NCI-H510A treated with DMSO at 0.1 percent for 48 hours (cell line): ENCODE results near the gene RSF1.

ENCODE experiments used
- DNase-seq: peaks from one replicate; lab custom pipeline; 2025; lab: John Stamatoyannopoulos, UW

Gene RSF1

DNA sequence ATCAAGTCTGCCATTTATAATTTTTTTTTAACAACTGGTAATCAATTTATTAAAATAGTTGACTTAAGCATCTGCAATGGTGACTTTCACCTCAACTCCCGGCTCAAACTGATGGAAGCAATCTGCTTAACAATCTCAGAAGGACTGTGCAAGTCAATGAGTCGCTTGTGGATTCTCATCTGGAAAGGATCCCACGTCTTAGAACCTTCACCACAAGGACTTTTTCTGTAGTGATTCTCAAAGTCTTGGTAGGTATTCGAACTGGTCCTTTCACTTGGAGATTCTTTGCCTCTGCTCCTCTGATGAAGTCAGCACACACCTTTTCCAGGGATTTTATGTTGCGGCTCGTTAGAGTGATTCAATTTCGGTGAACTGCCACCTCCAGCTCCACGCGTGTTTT lies 7.3 kb downstream of the RSF1 start:
- no peak for DNase-seq

DNA sequence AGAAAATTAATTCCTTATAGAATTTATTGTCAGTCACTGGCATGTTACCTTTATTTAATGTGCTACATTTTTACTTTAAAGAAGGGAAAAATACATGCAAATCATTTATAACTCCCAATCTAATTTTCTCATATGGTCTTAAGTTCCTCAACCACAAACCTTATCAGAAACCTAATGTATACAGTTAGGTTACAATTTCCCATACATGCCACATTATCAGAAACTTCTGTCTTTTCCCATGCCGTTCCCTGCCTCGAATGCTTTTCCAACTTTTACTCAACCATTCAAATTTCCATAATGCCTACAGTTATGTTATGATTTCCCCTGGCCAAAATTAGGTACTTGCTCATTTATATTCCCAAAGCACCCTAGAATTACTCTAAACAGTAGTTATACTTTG lies 13.5 kb downstream of the RSF1 start:
- no peak for DNase-seq

DNA sequence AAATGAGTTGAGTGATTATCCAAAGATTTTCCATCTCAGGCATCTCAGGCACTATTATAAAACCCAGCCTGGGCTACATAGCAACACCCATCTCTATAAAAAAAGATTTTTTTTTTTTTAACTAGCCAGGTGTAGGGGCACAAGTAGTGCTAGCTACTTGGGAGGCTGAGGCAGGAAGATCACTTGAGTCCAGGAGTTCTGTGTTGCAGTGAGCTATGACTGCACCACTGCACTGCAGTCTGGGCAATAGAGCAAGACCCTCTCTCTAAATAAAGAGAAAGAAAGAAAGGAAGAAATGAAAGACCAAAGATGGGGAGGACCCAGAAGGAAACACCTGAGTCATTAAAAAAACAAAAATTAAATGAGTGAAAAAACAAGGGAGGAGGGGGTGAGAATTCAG lies 14.1 kb downstream of the RSF1 start:
- DNase-seq = no peak

DNA sequence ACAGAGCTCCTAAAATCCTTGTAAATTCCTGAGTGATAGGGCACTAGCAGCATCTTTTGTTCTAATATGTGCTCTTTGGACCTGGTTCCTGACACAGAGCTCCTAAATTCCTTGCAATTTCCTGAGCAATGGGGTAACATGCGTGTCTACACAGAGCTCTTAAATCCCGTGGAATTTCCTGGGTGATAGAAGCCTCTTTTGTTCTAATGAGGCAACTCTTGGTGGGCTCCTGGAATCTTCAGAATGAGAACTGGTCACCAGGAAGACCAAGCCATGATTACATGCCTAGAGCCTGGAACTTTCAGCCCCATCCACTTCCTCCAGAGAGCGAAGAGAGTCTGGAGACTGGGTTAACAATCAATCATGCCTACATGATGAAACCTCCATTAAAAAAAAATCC lies 19.0 kb downstream of the RSF1 start:
- no peak for DNase-seq

DNA sequence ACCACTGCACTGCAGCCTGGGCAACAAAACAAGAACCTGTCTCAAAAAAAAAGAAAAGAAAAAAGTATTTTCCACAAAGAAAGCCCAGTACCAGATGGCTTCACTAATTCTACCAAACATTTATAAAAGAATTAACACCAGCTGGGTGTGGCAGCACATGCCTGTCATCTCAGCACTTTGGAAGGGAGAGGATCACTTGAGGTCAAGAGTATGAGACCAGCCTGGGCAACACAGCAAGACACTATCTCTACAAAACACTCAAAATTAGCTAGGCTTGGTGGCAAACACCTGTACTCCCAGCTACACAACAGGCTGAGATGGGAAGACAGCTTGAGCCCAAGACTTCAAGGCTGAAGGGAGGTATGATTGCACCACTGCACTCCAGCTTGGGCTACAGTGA lies 20.1 kb downstream of the RSF1 start:
- DNase-seq = no peak

DNA sequence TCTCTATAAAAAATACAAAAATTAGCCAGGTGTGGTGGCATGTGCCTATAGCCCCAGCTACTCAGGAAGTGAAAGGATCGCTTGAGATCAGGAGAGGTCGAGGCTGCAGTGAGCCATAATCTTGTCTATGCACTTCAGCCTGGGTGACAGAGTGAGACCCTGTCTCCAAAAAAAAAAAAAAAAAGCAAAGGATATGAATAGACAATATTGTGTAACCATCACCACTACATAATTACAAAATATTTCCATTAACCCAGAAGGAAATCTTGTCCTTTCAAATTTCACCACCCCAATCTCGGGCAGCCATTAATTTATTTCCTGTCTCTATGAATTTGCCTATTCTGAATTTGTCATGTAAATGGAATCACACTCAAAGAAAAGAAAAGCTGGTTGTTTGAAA lies 21.2 kb downstream of the RSF1 start:
- no peak for DNase-seq

DNA sequence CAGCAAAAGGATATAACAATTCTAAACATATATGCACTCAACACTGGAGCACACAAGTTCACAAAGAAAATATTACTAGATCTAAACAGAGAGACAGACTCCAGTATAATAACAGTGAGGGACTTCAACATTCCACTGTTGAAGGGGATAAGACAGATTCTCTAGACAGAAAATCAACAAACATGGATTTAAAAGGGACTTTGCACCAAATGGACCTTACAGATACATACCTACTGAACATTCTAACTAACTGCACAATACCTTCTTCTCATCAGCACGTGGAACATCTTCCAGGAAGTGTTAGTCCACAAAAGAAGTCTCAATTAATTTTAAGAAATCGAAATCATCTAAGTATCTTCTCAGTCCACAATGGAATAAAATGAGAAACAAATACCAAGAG lies 26.6 kb downstream of the RSF1 start:
- DNase-seq = no peak

DNA sequence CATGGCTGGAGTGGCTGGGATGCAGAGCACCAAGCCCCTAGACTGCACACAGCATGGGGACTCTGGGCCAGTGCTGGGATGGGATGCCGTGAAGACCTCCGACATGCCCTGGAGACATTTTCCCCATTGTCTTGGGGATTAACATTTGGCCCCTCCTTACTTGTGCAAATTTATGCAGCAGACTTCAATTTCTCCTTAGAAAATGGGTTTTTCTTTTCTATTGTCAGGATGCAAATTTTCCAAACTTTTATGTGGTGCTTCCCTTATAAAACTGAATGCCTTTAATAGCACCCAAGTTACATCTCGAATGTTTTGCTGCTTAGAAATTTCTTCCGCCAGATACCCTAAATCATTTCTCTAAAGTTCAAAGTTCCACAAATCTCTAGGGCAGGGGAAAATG lies 29.2 kb downstream of the RSF1 start:
- no peak for DNase-seq

DNA sequence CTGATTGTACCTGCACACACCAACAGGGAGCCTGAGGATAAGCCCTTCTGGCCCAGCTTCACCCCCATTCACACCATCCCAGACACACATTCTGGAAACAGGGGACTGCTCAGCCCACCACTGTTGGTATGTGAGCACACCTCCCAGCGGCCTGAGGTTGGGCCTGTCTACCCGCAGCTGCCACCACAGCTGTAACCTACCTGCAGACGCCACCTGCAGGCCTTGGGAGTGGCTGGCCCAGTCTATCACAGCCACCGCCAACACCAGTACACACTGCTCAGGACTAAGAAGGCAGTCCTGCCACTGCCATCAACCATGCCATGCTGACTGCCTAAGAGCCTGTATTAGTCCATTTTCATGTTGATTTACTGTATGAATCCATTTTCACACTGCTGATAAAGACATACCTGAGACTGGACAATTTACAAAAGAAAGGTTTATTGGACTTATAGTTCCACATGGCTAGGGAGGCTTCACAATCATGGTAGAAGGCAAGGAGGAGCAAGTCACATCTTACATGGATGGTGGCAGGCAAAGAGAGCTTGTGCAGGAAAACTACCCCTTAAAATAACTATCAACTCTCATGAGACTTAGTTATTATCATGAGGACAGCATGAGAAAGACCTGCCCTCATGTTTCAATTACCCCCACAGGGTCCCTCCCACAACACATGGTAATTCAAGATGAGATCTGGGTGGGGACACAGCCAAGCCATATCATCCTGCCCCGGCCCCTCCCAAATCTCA lies 30.6 kb downstream of the RSF1 start:
- DNase-seq = no peak

DNA sequence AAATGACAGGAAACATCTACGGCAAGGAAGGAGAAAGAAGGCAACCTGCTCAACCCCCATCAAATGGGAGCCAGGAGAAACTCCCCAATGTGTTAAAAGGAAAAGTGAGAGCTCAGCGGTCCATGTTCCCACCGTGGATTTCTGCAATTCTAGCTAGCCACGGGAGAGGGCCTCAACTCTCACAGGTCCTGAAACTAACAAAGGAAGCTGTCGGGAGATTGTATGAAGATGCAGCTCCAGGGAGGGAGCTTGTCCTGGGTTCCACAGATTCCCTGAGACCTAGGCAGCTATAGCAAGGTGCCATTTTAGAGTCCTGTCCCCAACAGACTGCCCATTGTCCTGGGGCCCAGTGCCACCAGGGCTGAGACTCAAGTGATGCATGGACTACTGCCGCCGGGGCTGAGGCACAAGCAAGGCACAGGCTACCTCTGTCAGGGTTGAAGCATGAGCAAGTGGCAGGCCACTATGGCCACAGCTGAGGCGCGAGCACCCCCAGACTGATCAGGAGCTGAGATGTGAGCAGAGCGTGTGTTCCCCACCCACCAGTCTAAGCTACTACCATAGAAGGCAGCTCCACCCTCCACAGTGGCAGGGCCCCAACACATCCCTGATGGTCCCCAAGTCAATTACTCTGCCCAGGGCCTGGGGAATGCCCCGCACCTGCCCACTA lies 31.3 kb downstream of the RSF1 start:
- DNase-seq = no peak

DNA sequence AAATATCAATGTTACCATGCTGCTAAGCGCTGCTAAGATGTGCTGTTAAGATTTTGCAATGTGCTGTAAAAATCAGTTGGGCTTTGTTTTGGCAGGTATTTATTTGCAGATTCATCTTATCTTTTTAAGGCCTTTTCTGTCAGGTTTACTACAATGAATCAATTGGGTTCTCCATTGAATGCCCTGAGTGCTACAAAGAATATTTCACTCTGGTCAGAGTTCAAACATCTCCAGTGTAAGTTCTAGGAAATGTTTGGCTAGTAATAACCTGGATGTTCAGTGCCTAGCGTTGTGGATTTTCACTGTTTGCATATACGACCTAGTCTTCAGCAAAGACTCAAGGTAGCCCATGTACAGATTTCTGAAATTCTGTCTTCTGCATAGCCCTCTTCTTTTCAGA lies 36.0 kb downstream of the RSF1 start:
- no peak for DNase-seq

DNA sequence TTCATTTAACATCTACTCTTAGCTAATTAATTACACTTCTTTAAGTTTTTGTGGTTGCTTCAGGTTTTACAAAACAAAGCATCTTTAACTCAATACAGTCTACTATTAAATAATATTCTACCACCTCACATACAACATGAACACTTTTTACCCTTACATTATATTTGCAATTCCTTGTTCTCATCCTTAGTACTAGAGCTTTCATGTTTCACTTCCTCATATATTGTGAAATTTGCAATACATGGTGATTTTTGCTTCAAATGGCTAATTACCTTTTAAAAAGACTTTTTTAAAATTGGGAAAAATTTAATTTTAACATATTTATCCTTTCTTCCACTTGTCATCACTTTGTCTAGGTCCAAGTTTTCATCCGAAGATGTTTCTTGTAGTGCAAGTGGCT lies 37.5 kb downstream of the RSF1 start:
- DNase-seq = no peak

DNA sequence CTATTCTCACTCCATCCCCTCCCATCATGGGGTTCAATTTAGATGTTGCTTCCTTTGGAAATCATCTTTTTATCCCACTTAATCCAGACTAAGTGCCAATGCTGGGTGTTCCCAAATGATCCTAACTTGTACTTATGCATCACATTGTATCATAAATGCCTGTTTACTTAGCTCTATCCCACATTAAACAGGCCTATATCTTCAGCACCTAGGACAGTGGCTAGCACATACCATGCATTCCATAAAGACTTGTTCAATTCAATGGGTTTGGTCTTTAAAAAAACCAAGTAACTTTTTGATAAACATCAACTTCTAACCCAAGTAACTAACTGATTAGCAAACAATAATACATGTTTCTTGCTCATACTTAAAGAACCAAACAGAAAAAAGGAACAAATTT lies 40.6 kb downstream of the RSF1 start:
- DNase-seq = no peak

DNA sequence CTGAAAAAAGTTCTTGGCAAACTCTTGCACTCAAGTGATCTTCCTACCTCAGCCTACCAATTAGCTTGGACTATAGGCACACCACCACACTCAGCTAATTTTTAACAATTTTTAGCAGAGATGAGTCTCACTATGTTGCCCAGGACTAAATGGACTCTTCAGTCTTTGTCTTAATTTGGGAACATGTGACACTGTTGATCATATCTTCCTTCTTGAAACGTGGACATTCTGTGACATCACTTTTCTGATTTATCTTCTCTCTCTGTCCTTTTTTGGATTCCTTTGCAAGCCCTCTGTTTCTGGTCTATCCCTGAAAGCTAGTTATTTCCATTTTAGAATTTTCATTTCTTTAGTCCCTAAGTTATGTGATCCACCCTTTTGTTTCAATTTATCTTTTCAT lies 42.0 kb downstream of the RSF1 start:
- no peak for DNase-seq

DNA sequence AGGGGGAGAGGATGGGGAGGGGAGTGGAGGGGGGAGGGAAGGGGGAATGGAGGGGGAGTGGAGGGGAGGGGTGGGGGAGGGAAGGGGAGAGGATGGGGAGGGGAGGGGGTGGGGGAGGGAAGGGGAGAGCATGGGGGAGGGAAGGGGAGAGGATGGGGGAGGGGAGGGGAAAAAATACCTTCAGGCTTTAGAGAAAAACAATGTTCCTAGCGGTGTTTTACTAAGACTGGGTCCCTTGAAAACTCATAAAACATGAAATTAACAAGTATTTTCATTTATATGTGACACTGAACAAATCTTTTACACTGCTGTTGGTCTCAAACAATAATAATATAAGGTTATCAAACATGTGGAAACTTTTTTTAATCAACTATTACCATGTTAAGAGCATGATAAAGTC lies 42.4 kb downstream of the RSF1 start:
- DNase-seq = no peak

DNA sequence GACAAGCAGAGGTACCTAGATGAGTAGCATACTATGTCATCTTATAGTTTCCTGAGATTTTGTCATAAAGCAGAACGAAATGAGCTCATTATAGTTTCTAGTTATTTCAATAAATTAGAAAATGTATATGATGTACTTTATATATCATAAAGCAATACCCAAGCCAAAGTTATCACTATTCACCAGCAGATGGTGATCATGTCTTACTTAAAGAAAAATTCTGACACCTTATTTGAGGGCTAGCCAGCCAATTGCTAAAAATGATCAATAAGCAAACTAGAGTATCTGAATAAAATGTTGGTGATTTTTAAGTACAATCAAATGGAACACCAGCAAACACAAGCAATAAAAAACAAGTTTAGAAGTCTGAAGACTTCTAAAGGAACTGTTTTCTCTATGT lies 44.1 kb downstream of the RSF1 start:
- no peak for DNase-seq

DNA sequence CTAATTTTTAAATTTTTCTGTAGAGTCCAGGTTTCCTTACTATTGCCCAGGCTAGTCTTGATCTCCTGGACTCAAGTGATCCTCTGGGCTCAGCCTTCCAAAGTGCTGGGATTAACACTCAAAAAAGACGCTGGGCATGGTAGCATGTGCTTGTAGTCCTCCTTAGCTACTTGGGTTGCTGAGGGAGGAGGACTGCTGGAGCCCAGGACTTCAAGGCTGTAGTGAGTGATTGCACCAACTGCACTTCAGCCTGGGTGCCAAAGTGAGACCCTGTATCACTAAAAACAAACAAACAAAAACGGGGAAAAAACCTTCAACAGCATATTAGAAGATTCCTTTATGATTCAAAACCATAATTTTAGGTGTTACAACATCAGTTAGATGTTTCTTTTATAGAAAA lies 44.6 kb downstream of the RSF1 start:
- no peak for DNase-seq

DNA sequence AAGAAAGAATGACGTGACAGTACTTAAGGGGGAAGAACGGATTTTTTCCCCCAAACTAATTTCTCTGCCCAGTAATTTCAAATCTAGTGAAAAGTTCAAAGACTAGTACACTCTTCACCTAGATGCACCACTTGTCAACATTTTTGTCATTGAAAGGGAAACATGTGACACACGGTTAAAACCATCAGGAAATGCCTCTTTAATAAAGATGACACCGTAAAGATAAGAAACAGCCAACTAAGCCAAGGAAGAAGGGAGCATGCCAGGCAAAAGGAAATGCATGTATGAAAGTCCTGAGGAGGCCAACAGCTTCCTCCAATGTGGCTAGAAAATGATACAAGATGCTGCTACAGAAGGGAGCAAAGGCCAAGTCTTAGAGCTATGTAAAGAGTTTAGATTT lies 49.4 kb downstream of the RSF1 start:
- DNase-seq = no peak

DNA sequence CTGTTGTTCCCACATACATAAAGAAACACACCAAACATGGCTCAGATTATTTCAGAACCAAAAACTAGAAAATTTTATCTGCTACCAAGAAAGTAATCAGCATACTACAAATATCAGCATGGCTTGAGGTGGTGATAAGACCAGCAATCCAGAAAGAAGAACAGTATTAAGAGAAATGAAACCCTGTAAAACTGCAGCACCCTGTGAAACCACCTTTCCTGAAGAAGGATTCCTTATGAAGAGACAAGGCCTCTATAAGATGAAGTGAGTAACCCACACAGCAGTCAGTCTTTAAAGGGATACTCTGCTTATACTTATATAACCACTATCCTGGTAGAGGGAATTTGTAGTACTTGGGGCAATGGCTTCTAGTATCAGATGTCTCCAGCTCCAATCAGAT lies 49.9 kb downstream of the RSF1 start:
- no peak for DNase-seq

DNA sequence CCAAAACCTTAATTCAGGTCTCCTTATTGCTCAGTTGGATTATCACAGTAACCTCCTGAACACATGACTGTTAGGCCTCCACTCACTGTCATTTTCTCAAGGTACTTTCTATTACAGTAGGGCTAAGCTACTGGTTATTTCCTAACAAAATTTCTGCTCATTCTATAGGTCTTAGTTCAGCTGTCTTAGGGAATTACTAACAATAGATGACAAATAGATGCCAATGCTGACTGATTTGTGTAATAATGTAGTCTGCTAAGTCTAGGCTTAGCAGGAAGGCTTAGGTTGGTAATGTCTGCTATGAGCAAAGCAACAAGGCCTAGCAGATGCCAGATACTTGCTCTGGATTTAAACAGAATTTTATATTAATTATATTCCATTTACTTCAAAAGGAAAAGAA lies 58.1 kb downstream of the RSF1 start:
- no peak for DNase-seq

DNA sequence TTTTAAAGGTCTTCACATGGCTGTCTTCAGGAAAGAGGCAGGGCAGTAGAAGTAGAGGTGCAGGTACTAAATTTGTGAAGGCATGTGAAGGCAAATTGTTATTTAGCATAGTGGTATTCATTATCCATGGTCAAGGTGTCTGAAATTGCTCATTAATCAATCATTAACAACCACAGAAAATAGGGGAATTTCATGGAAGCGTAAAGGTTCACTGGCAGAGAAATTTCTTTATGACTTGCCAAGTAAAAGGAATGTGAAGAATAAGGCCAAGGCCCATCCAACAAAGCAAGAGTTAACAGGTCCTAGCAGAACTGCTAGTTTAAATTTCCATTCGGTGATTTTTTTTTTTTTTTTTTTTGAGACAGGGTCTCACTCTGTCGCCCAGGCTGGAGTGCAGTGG lies 59.0 kb downstream of the RSF1 start:
- DNase-seq = no peak

DNA sequence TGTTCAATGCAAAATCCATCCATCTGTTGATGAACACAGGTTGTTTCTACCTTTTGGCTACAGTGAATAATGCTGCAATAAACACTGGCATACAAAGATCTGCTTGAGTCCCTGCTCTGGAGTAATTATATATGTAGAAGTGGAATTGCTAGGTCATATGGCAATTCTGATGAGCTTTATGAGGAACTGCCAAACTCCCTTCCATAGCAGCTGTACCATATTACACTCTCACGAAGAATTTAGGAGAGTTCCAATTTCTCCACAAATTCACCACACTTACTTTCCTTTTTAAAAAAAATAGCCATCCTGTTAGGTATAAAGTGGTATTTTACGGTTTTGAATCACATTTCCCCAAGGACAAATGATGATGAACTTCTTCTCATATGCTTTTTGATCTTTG lies 62.2 kb downstream of the RSF1 start:
- no peak for DNase-seq

DNA sequence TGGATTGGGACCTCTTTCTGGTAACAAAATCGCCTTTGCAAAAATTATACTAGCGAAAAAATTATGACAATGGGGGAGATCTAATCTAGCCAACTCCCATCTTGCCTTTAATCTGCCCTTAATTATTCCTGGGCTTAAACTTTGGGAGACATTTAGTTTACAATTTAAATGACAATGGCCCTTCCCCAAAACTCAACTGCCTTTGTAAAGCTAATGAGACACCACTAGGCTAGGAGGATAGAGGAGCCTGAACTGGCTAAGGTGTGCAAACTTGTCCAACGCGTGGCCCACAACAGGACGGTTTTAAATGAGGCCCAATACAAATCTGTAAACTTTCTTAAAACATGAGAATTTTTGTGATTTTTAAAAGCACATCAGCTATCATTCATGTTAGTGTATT lies 67.3 kb downstream of the RSF1 start:
- no peak for DNase-seq

DNA sequence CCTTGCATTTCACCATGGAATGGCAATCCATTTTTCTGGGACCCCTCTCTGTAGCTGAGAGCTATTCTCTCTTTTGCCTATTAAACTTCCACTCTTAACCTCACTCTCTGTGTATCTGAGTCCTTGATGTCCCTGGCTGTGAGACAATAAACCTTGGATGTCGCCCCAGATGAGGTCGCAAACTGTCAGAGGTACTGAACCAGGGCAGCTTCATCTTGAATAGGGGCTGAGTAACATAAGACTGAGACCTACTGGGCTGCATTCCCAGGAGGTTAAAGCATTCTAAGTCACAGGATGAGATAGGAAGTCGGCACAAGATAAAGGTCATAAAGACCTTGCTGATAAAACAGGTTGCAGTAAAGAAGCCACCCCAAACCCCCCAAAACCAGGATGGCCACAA lies 68.0 kb downstream of the RSF1 start:
- no peak for DNase-seq
